Fibroblast of mammary gland (primary cell): ENCODE data around the gene GALNT18.

Source experiments
- DNase-seq: peaks from one replicate; pipeline ENCODE4 v3.0.0-alpha.2; 2010; ENCODE audit warnings: low read depth
- H3K4me3 ChIP-seq: 2 replicates; pipeline ENCODE4 v1.5.1; 2011; ENCODE audit warnings: low read depth, mild to moderate bottlenecking, low read length, moderate library complexity; ENCODE audit not compliant: control insufficient read depth
- TF ChIP-seq, protein P1 (sequence below): conservative IDR thresholded peaks from 2 replicates; pipeline ENCODE4 v1.5.1; 2011; ENCODE audit warnings: low read depth, low read length, inconsistent platforms; ENCODE audit not compliant: control insufficient read depth, insufficient read depth

Gene GALNT18

DNA sequence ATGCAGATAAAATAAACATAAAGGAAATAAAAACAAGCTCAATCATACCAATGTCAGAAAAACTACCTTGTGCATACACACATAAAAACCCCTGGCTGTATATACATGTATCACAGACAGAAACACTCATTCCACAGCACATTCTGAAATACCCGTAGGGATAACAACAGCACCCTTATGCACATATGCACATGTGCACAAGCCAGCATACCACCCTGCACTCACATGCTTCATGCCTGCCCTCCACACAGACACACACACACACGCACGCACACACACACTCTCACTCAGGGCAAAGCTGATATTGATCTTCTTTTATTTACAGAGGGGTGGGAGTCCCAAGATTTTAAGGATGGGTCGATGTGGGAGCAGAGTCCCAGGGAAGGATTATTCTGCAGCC is 360.9 kb downstream of the GALNT18 start:
- H3K4me3 ChIP-seq, result no peak overlapping the region
- TF ChIP-seq, protein P1, sequence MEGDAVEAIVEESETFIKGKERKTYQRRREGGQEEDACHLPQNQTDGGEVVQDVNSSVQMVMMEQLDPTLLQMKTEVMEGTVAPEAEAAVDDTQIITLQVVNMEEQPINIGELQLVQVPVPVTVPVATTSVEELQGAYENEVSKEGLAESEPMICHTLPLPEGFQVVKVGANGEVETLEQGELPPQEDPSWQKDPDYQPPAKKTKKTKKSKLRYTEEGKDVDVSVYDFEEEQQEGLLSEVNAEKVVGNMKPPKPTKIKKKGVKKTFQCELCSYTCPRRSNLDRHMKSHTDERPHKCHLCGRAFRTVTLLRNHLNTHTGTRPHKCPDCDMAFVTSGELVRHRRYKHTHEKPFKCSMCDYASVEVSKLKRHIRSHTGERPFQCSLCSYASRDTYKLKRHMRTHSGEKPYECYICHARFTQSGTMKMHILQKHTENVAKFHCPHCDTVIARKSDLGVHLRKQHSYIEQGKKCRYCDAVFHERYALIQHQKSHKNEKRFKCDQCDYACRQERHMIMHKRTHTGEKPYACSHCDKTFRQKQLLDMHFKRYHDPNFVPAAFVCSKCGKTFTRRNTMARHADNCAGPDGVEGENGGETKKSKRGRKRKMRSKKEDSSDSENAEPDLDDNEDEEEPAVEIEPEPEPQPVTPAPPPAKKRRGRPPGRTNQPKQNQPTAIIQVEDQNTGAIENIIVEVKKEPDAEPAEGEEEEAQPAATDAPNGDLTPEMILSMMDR, result no peak
- DNase-seq, result no peak

DNA sequence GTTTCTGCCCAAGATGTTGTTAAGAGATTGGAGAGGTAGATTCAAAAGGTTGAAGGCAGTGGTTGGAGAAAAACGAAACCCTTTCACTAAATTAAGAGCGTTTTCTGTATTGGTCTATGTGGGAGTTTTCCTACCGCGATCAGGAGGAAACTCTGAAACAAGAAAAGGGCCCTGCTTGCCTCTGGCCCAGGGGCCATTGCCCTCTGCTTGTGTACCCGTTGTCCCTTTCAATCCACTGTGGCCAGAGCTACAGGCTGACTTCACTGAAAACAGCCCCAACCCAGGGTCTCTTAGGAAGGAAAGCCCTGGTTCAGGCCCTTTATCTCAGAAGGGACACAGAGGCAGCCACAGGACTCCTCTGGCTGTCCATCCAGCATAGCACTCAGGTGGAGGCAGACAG is 367.8 kb downstream of the GALNT18 start:
- no peak for DNase-seq
- TF ChIP-seq, protein P1, result no peak

DNA sequence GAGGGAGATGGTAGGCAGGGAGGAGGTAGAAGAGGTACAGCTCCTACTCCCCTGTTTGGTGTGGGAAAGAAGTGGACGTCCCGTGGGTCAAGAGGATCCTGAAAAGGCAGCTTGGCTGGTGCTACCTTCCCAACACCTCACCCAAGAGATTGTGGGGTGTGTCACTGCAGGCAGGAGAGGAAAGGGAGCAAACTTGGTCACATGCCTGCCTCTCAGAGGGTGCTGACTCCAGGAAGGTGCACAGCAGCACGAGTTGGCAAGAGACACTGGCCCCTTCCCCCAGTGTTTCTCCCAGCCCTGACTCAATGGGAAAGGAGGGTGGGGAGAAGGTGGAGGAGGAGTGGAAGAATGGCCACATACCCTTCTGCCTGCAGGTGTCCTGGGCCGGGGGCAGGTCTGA is 368.3 kb downstream of the GALNT18 start:
- TF ChIP-seq, protein P1, result no peak
- no peak for DNase-seq
- H3K4me3 ChIP-seq, result no peak overlapping the region

More for the DNA sequence above, 367.8 kb downstream of the GALNT18 start:
- no peak overlapping the region for H3K4me3 ChIP-seq

GRCh38 chr11:11252403-11252802 is 369.4 kb downstream of the GALNT18 start:
- TF ChIP-seq, protein P1, result no peak
- H3K4me3 ChIP-seq, result no peak overlapping the region
- no peak for DNase-seq

- H3K4me3 ChIP-seq, result no peak overlapping the region
- TF ChIP-seq, protein P1, result no peak
- DNase-seq, result no peak
Measured at GRCh38 chr11:11251394-11251970, 370.3 kb downstream of the GALNT18 start.

GRCh38 chr11:11250470-11250869 is 371.3 kb downstream of the GALNT18 start:
- DNase-seq, result no peak
- TF ChIP-seq, protein P1, result no peak
- no peak overlapping the region for H3K4me3 ChIP-seq

- no peak overlapping the region for H3K4me3 ChIP-seq
- TF ChIP-seq, protein P1, result no peak
- no peak for DNase-seq
Measured at GRCh38 chr11:11247576-11247975, 374.2 kb downstream of the GALNT18 start.
